A673 (cell line): ENCODE results near the gene TXNDC8.

Experiments used
- CTCF ChIP-seq: fragments of 300-800, 200-600 bp; sonication (generic); conservative IDR thresholded peaks from 2 replicates; pipeline ENCODE4 v1.5.1; 2017; ENCODE audit warnings: low read depth, mild to moderate bottlenecking, antibody characterized with exemption, low read length, moderate library complexity, mixed read lengths
- EZH2 ChIP-seq: fragments of 200-600 bp; sonication (generic); IDR thresholded peaks from 2 replicates; pipeline ENCODE4 v1.6.1; 2017; ENCODE audit warnings: borderline replicate concordance, low read depth, mild to moderate bottlenecking, mixed read lengths, antibody characterized with exemption, low read length; ENCODE audit not compliant: poor library complexity, severe bottlenecking

GRCh38 chr9:110276781-110277180, 60.9 kb downstream of the TXNDC8 start:
- TF ChIP-seq CTCF (no peak), EZH2 (no peak)
